GM19395 (cell line): ENCODE results near the gene PSMA7.

Experiments used
- ATAC-seq: cut with Tn5 transposase; IDR thresholded peaks from one replicate; pipeline ENCODE4 v1.9.1; 2021; ENCODE audit warnings: mild to moderate bottlenecking, moderate library complexity; ENCODE audit not compliant: unreplicated experiment

The PSMA7 gene

GRCh38 chr20:62137478-62138203 is 5.6 kb downstream of the PSMA7 start:
- ATAC-seq: no peak

DNA sequence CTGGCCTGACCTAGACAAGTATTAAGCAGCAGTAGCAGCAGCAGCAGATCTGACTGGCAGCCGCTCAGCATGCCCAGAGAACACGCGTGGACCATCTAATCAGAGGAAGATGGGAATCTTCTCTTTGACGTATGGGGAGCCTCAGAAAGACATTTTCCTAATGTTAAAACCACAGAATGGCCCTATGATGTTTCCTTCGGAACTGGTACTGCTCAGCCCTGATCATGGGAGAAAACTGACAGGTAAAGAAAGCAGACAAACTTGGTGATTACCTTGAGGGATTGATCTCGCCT is 6.2 kb downstream of the PSMA7 start:
- no peak for ATAC-seq

DNA sequence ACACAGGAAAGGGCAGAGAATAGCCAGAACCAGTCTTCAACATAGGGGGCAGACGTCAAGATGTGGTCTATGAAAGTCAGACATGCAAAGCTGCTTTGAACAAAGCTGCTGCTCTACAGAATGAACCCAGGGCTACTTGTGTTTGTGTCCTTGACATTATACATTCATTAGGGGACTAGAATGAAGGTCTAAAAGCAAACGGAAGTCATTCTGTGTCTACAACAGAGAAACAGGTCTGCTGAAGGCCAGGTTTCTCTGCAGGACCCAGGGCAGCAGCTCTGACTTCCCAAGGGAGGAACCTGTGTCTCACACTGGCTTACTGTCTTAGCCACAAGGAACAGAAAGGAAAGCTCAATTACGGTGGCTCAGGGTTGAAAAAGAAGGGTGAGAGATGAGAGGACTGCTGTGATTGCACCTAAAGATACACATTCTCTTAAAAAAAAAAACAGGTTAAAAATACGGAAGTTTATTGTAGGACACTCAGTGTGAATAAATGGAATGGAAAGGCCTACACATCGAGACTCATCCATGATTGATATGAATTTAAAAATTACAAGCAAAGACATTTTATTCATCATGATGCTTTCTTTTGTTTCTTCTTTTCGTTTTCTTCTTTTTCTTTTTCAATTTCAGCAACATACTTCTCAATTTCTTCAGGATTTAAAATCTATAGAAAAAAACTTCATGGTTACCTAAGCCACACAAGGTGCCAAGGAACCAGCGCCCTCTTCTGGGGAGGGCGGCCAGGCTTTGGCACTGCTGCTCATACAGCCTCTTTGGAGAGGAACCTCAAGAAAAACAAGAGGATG is 6.7 kb downstream of the PSMA7 start:
- ATAC-seq: no peak

GRCh38 chr20:62135573-62136266 is 7.5 kb downstream of the PSMA7 start:
- no peak for ATAC-seq

GRCh38 chr20:62134735-62135231 is 8.4 kb downstream of the PSMA7 start:
- ATAC-seq: no peak

- ATAC-seq: no peak
Observed at GRCh38 chr20:62133864-62134263, 9.3 kb downstream of the PSMA7 start.

DNA sequence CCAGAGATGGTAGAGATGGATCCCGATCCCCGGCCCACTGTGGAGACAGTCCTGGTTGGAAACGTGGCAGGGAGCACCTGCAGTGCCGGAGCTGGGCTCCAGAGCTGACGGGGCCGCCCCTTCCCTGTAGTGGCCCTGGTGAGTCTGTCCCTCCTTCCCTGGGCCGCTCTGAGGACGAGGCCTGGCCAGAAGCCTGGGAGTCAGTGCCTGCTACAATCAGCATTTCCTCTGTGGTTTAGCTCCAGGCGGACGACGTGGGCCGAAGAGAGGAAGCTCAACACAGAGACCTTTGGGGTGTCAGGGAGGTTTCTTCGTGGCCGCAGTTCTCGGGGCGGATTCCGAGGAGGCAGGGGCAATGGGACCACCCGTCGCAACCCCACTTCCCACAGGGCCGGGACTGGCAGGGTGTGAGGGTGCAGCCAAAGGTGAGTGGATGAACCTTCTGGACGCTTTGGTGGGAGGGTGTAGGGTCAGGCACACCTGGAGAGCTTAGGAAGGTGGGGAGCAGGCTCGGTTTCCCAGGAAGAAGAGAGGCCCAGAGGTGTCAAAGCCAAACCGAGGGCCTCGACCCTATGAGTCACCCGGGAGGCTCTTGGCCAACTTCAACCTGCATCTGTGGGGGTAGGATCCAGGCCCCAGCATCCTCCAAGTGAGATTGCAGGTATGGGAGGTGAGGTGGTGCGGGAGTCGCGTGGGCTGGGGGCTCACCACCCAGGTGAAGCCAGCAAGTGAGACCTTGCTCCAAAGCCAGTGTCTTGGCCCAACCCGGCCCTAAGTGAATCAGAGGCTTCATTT is 9.9 kb downstream of the PSMA7 start:
- no peak for ATAC-seq

- no peak for ATAC-seq
Observed at GRCh38 chr20:62132421-62132820, 10.8 kb downstream of the PSMA7 start.

DNA sequence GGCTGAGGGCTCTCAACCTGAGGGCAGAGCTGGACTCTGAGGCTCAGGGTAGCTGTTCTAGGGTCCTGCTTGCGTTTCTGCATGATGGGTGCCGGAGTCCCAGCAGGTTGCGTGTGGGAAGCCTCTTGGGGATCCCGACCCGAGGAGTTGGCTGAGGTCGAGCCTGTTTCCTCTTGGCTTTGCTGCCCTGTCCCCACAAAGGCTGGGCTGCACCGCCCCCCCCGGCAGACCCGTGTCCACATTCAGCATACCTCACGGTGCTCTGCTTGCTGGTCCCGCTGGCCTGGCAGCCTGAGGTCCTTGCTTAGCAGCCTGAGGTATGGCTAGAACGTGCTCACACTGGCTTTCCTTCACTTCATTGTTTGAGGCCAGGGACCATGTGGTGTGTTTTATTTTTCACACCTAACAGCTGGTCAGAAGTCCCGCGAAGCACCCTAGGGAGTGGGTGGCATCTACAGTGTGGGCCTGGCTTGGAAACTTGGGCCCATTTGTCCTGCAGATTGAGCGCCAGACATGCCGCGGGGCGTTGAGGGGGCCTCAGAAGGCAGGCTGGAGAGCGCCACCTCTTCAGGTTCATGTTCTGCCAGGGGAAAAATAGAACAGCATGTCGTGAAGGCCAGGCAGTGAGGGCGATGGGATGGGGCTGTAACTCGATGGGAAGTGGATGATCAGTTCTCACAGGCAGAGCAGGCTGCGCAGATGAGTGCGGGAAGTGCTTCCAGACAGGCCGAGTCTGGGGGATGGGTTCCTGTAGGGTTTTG is 11.5 kb downstream of the PSMA7 start:
- no peak for ATAC-seq

- no peak for ATAC-seq
Observed at GRCh38 chr20:62129731-62130531, 13.3 kb downstream of the PSMA7 start.

DNA sequence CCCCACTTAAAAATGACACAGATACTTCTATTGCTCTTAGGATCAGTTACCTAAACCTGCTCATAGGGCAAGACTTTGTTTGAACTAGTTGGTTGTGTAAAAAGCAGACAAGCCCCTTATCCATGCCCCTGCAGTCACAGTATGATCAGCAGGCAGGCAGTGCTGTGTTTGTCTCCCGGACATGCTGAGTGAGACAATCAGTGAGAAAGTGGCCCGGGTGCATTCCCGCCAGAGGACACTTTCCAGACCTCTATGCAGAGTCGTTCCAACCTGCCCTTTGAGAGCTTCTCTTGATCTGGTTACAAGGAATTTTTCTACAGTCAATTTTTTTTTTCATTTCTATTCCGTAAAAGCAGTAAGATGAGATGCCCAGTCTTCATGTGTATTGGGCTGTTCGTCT is 14.7 kb downstream of the PSMA7 start:
- no peak for ATAC-seq

GRCh38 chr20:62127799-62128198 is 15.4 kb downstream of the PSMA7 start:
- no peak for ATAC-seq

DNA sequence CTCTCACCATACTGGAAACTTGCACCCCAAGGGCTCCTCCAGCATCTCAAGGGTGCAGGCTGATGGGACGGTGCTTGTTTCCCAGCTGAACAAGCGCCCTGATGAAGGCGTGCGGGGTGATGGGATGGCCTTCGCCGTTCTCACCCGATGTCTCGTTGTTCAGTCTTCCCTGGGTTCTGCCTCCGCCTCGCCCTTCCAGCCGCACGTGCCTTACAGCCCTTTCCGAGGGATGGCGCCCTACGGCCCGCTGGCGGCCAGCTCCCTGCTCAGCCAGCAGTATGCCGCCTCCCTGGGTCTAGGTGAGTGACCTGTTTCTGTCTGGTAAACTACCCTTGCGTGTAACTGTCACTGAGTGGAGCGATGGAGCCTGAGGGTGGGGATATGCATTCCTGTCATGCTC is 17.1 kb downstream of the PSMA7 start:
- ATAC-seq: no peak

DNA sequence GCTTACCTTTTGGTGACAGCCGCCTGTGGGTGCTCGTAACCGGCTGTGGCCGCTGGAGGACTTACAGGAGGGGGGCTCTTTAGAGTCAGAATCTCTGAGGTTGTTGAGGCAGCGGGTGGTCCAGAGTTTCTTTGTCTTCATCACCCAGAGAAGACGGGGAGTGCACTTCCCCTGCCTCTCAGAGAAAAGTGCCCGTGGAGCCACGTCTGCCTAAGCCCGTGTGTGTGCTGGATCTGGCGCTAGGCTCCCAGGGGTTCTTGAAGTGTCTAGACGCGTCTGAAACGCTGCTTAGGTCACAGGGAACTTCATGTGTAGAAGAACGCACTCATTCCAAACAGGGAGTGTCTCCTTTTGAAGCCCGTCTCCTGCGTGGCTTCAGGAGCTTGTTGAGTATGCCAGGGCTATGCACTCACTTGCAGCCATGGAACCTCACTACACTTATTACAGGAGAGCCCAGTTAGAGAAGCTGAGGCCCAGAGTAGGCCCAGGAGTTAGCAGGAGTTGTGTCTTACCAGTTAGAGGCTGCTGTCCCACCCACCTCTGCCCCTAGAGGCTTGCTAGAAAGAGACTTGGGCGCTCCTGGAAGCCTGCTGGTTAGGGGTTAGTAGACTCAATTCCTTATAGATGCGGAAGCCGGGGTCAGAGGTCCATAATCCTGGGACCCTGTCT is 19.6 kb downstream of the PSMA7 start:
- ATAC-seq: no peak

- ATAC-seq: peak; percentile 7
Observed at GRCh38 chr20:62122654-62123449, 20.3 kb downstream of the PSMA7 start.

GRCh38 chr20:62121776-62122653 is 21.2 kb downstream of the PSMA7 start, which contains the start of gene LSM14B:
Gene LSM14B, plus strand, starts transcription at chr20:62122475. Its CDS starts 192 bp downstream, at chr20:62122667.
- ATAC-seq: peak; percentile 67
